ENCODE results near the gene MBTD1.

DNA sequence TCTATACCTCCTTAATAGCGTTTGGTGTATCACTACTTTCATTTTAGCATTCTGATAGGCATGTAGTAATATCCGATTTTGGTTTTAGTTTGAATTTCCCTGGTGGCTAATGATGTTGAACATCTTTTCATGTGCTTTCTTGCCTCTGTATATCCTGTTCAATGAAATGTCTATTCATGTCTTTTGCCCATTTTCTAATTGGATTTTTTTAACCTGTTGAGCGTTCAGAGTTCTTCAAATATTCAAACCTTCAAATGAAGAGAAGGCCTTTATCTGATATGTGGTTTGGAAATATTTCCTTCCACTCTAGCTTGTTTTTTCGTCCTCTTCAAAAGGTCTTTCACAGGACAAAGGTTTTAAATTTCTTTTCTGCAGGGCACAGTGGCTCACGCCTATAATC is 108.9 kb downstream of the MBTD1 start:
- TF ChIP-seq CTCF (IDR thresholded peaks at IDR 0.05) (no peak), POLR2A (IDR thresholded peaks at IDR 0.05) (no peak)
